ENCODE results near the gene KLHDC7B.

The KLHDC7B gene

GRCh38 chr22:50503475-50504145, 42.1 kb upstream of the KLHDC7B start:
- Histone ChIP-seq H3K79me2 (ENCODE audit: insufficient read depth, low read length) (peaks cover 29% of the 10 kb centered on the region), H3K4me3 (ENCODE audit: low read length, poor library complexity, severe bottlenecking) (no peak overlapping the region)

GRCh38 chr22:50504369-50505211, 41.1 kb upstream of the KLHDC7B start:
- H4K20me1 ChIP-seq (ENCODE audit: insufficient read depth, low read length, poor library complexity, severe bottlenecking), result peaks cover 8% of the 10 kb centered on the region
- H3K9me2 ChIP-seq (replicated peaks; ENCODE audit: low read depth, low read length), result no peaks in the 10 kb centered on the region
- H3K9me3 ChIP-seq (ENCODE audit: insufficient read depth, low read depth, low read length), result no peaks in the 10 kb centered on the region
- H3K9ac ChIP-seq (ENCODE audit: low read depth, low read length, poor library complexity, severe bottlenecking), result no peak overlapping the region
- no peak for TF ChIP-seq CTCF (conservative IDR thresholded peaks at IDR 0.05; ENCODE audit: low read length)
- TF ChIP-seq EZH2phosphoT487 (IDR thresholded peaks at IDR 0.05; ENCODE audit: borderline replicate concordance), result no peak
- H3K79me2 ChIP-seq (ENCODE audit: insufficient read depth, low read length), result peaks cover 38% of the 10 kb centered on the region
- H3F3A ChIP-seq (ENCODE audit: low read depth), result no peaks in the 10 kb centered on the region
- no peak overlapping the region for H2AFZ ChIP-seq (ENCODE audit: low read length)
- no peaks in the 10 kb centered on the region for H3K27me3 ChIP-seq (ENCODE audit: insufficient read depth, low read length, poor library complexity, severe bottlenecking)
- peaks cover 11% of the 10 kb centered on the region for H3K4me1 ChIP-seq (ENCODE audit: insufficient read depth, low read length, poor library complexity, severe bottlenecking)
- H3K4me2 ChIP-seq (ENCODE audit: low read depth, low read length, poor library complexity, severe bottlenecking), result no peak overlapping the region
- no peak overlapping the region for H3K4me3 ChIP-seq (ENCODE audit: low read length, poor library complexity, severe bottlenecking)
- H3K36me3 ChIP-seq (ENCODE audit: insufficient read depth, low read length), result no peaks in the 10 kb centered on the region

More at GRCh38 chr22:50503475-50504145, 42.1 kb upstream of the KLHDC7B start:
- H3K4me2 ChIP-seq (ENCODE audit: low read depth, low read length, poor library complexity, severe bottlenecking), result no peak overlapping the region
- H3K4me1 ChIP-seq (ENCODE audit: insufficient read depth, low read length, poor library complexity, severe bottlenecking), result peaks cover 1% of the 10 kb centered on the region
- no peak overlapping the region for H2AFZ ChIP-seq (ENCODE audit: low read length)
- TF ChIP-seq CTCF (conservative IDR thresholded peaks at IDR 0.05; ENCODE audit: low read length) (peak; percentile 12; the same call in 1 of the 2 replicates), EZH2phosphoT487 (IDR thresholded peaks at IDR 0.05; ENCODE audit: borderline replicate concordance) (no peak)
- no peaks in the 10 kb centered on the region for H3F3A ChIP-seq (ENCODE audit: low read depth)
- no peaks in the 10 kb centered on the region for H3K9me3 ChIP-seq (ENCODE audit: insufficient read depth, low read depth, low read length)
- H3K9ac ChIP-seq (ENCODE audit: low read depth, low read length, poor library complexity, severe bottlenecking), result no peak overlapping the region
- H3K9me2 ChIP-seq (replicated peaks; ENCODE audit: low read depth, low read length), result no peaks in the 10 kb centered on the region
- H3K36me3 ChIP-seq (ENCODE audit: insufficient read depth, low read length), result no peaks in the 10 kb centered on the region
- H3K27me3 ChIP-seq (ENCODE audit: insufficient read depth, low read length, poor library complexity, severe bottlenecking), result no peaks in the 10 kb centered on the region
- no peaks in the 10 kb centered on the region for H4K20me1 ChIP-seq (ENCODE audit: insufficient read depth, low read length, poor library complexity, severe bottlenecking)

- peaks cover 12% of the 10 kb centered on the region for H3K4me1 ChIP-seq (ENCODE audit: insufficient read depth, low read length, poor library complexity, severe bottlenecking)
- H3K79me2 ChIP-seq (ENCODE audit: insufficient read depth, low read length), result peaks cover 46% of the 10 kb centered on the region
- TF ChIP-seq CTCF (conservative IDR thresholded peaks at IDR 0.05; ENCODE audit: low read length) (no peak), EZH2phosphoT487 (IDR thresholded peaks at IDR 0.05; ENCODE audit: borderline replicate concordance) (no peak)
- H3K4me2 ChIP-seq (ENCODE audit: low read depth, low read length, poor library complexity, severe bottlenecking), result no peak overlapping the region
- H3K4me3 ChIP-seq (ENCODE audit: low read length, poor library complexity, severe bottlenecking), result no peak overlapping the region
- H2AFZ ChIP-seq (ENCODE audit: low read length), result no peak overlapping the region
- no peaks in the 10 kb centered on the region for H3F3A ChIP-seq (ENCODE audit: low read depth)
- H4K20me1 ChIP-seq (ENCODE audit: insufficient read depth, low read length, poor library complexity, severe bottlenecking), result peaks cover 10% of the 10 kb centered on the region
- H3K9me2 ChIP-seq (replicated peaks; ENCODE audit: low read depth, low read length), result no peaks in the 10 kb centered on the region
- no peak overlapping the region for H3K9ac ChIP-seq (ENCODE audit: low read depth, low read length, poor library complexity, severe bottlenecking)
- H3K9me3 ChIP-seq (ENCODE audit: insufficient read depth, low read depth, low read length), result no peaks in the 10 kb centered on the region
- H3K27me3 ChIP-seq (ENCODE audit: insufficient read depth, low read length, poor library complexity, severe bottlenecking), result no peaks in the 10 kb centered on the region
- H3K36me3 ChIP-seq (ENCODE audit: insufficient read depth, low read length), result no peaks in the 10 kb centered on the region
These were observed 40.4 kb upstream of the KLHDC7B start for GRCh38 chr22:50505276-50505775.

Measured in Loucy (cell line).